Thyroid gland (tissue), 4 donors: Measurements from ENCODE around the gene TP73.

Source experiments
- CTCF ChIP-seq, 6 experiments: fragments of 200-600 bp in 3 of 6; fragments of 450-650 bp in 3 of 6; sonication (generic) in 3 of 6; IDR thresholded peaks; one replicate each; pipeline ENCODE4 v1.5.1; 2016 to 2019; ENCODE audit warnings: antibody characterized with exemption in 6 of 6, mild to moderate bottlenecking in 2 of 6, inconsistent platforms in 1 of 6, moderate library complexity in 1 of 6
- POLR2A ChIP-seq, 2 donors: fragments of 450-650 bp; IDR thresholded peaks; one replicate each; pipeline ENCODE4 v1.6.1; 2017; ENCODE audit warnings: antibody characterized with exemption in 2 of 2, mild to moderate bottlenecking in 2 of 2, moderate library complexity in 1 of 2

GRCh38 chr1:3747903-3748302 is 95.6 kb downstream of the TP73 start:
- TF ChIP-seq CTCF (IDR thresholded peaks at IDR 0.05): no peak
- TF ChIP-seq POLR2A (IDR thresholded peaks at IDR 0.05): no peak
